Activated CD4-positive, alpha-beta T cell treated with anti-CD3 and anti-CD28 coated beads for 36 hours (primary cell): ENCODE measurements around the gene TADA1. TPM values are rescaled to one million over a fixed set of nuclear protein-coding genes. Genes with fewer than 3 reads are reported as not detected.
"Not testable (repeated sequence)": the region's sequence is repeated elsewhere in the genome, so short reads cannot be mapped to it uniquely, and the experiment has no call there.

ENCODE experiments used
- ATAC-seq: fragments of 200-7000 bp; cut with Tn5 transposase; one replicate; pipeline ENCODE4 v1.10.0; 2021; ENCODE audit warnings: mild to moderate bottlenecking, moderate library complexity
- CTCF ChIA-PET: fragments of 350-600 bp; sonication (Branson Sonifier 250); formaldehyde crosslinking; loops from one replicate; lab custom pipeline; 2021; ENCODE audit warnings: antibody characterized with exemption; lab: Charles Lee
- POLR2A ChIA-PET: fragments of 350-600 bp; sonication (Branson Sonifier 250); formaldehyde crosslinking; loops from one replicate; lab custom pipeline; 2021; ENCODE audit warnings: antibody characterized with exemption, inconsistent platforms; lab: Charles Lee
- DNase-seq: peaks from one replicate; pipeline ENCODE4 v3.0.0-alpha.2; 2020
- H3K27ac Mint-ChIP-seq: one replicate; pipeline ENCODE4 v1.8.0; 2021; ENCODE audit warnings: mixed read lengths
- H3K27me3 Mint-ChIP-seq: one replicate; pipeline ENCODE4 v1.8.0; 2021; ENCODE audit warnings: mixed read lengths
- H3K36me3 Mint-ChIP-seq: one replicate; pipeline ENCODE4 v1.8.0; 2021; ENCODE audit warnings: low read depth, mixed read lengths
- H3K4me1 Mint-ChIP-seq: one replicate; pipeline ENCODE4 v1.8.0; 2021; ENCODE audit warnings: mixed read lengths
- H3K4me3 Mint-ChIP-seq: one replicate; pipeline ENCODE4 v1.8.0; 2021; ENCODE audit warnings: mild to moderate bottlenecking, moderate library complexity, mixed read lengths
- H3K9me3 Mint-ChIP-seq: one replicate; pipeline ENCODE4 v1.8.0; 2021; ENCODE audit warnings: low read depth, mixed read lengths
- intact Hi-C, 2 experiments: fragments of 100-400 bp; cut with DNase I in 1 of 2; cut with micrococcal nuclease in 1 of 2; formaldehyde crosslinking; loops; one replicate each; pipeline versions ENCODE4 v1.14.2 to v1.15.1; 2022 to 2024; cut with DNase I, micrococcal nuclease
- total RNA-seq, 2 experiments: library from RNA; stranded (reverse); gene quantifications; one replicate each; pipeline ENCODE4 v1.2.3, GENCODE V29; 2021

TADA1 gene
- total RNA-seq, 2 experiments from 2014 or later: 16.0 to 19.5 TPM

DNA sequence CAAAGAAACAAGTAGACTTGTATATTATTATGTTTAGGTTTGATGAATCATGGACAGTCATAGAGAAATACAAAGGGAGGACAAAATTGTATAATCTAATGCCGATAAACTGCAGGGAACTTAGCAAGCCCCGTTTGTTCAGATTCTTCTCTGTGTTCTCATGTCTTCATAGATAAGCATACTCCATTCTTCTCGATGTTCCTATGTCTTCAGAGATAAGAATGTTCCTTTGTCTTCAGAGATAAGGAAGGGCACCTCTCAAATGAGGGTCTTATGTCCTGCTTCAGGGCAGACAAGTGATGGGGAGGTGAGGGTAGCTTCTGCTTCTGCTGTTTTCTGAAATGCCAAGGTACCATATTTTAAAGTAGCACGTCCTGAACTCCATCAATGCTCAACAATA lies 19.7 kb upstream of the TADA1 start:
- POLR2A ChIA-PET: no interaction called here
- intact Hi-C loops: no loop called here
- no peak for DNase-seq
- Mint-ChIP-seq H3K4me1 (no peaks in the 10 kb centered on the region), H3K9me3 (peaks cover 12% of the 10 kb centered on the region), H3K4me3 (no peak overlapping the region), H3K27ac (no peak overlapping the region), H3K27me3 (peaks cover 16% of the 10 kb centered on the region), H3K36me3 (no peaks in the 10 kb centered on the region)
- no peak for ATAC-seq
- CTCF ChIA-PET: interaction anchor here (1.0 to 2.2 kb wide), 2 partner anchors 15 to 163 kb away, joined by 3 to 6 read pairs; no protein-coding TSS in a partner anchor

DNA sequence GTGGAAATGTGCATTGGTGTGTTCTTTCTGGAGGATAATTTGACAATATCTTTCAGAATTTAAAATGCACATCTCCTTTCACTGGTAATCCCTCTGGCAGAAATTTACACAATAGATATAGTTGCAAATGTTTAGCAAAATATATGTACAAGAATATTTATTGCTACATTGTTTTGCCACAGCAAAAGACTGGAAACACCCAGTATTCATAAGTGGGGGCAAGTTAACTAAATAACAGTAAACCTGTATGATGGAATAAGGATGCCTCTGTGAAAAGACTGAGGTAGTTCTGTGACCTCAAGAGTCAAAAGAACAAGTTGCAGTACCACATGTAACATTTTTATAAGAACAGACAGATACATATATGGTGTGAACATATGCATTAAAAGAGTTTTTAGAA lies 13.7 kb upstream of the TADA1 start:
- Mint-ChIP-seq H3K9me3 (no peaks in the 10 kb centered on the region), H3K4me3 (no peak overlapping the region)
- POLR2A ChIA-PET: no interaction called here

DNA sequence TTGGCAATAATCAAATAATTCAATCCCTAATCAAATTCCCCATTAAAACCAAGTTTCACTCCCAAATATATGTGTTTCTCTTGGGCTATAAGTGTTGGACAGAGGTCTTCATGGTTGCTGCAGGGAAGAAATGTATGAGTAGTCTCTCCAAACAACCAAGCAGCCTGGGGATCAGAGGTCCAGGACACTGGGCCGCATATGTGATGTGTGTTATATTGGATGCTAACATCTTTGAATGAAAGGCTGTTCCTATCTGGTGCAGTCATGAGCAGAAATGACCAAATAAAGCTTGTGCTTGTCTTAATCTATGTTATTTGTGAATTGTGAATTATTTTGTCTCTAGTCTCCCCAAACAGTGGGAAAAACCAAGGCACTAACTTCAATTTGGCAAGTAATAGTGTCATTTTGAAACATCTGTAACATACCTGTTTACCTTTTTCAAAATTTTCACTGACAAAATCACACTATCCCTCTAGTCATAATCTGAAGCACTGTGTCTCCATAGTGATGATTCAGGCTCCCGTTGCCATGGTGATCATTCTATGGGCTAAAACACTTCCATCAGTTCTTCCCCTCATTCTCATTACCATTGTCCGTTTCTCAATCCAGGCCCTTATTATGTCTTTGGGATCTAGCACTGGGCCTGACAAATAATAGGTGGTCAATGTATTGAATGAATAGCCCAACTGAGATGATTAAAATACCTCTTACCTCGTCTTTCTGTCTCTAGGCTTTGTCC lies 12.5 kb upstream of the TADA1 start:
- no peaks in the 10 kb centered on the region for H3K9me3 Mint-ChIP-seq
- POLR2A ChIA-PET: no interaction called here
- H3K27me3 Mint-ChIP-seq: peaks cover 16% of the 10 kb centered on the region
- H3K4me1 Mint-ChIP-seq: peaks cover 18% of the 10 kb centered on the region
- H3K4me3 Mint-ChIP-seq: no peak overlapping the region
- no peak for ATAC-seq
- intact Hi-C loops: no loop called here
- H3K27ac Mint-ChIP-seq: no peak overlapping the region
- no peaks in the 10 kb centered on the region for H3K36me3 Mint-ChIP-seq
- no peak for DNase-seq
- CTCF ChIA-PET: interaction anchor here (0.7 to 1.9 kb wide), 4 partner anchors 12 to 173 kb away, joined by 3 to 5 read pairs (median 3); no protein-coding TSS in a partner anchor

More for the DNA sequence above, 13.7 kb upstream of the TADA1 start:
- DNase-seq: no peak
- ATAC-seq: no peak
- Mint-ChIP-seq H3K27ac (no peak overlapping the region), H3K4me1 (peaks cover 7% of the 10 kb centered on the region), H3K27me3 (peaks cover 14% of the 10 kb centered on the region), H3K36me3 (no peaks in the 10 kb centered on the region)
- intact Hi-C loops: no loop called here
- CTCF ChIA-PET: interaction anchor here (1.9 kb wide), 1 partner anchor 11 kb away, joined by 5 read pairs; no protein-coding TSS in a partner anchor

DNA sequence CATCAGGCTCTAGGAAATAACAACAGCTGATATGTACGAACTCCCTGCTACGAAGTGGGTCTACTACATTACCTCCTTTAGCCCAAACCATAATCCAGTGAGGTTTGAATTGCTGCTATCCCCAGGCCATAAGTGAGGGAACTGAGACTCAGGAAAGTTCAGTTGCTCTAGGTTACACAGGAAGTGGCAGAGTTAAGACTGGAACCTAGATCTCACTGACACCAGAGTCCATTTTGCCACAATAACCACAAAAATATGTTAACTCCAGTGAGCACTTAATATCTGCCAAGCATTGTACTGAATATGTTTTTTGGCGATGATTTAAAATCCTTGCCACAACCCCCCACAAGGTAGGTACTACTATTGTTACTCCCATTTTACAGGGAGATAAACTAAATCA lies 8.9 kb upstream of the TADA1 start:
- peaks cover 18% of the 10 kb centered on the region for H3K4me1 Mint-ChIP-seq
- H3K4me3 Mint-ChIP-seq: no peak overlapping the region
- no peaks in the 10 kb centered on the region for H3K9me3 Mint-ChIP-seq
- intact Hi-C loops: loop anchor here in 1 of 2 experiments (1.0 kb wide), 2 partner anchors 25 to 174 kb away; no protein-coding TSS in a partner anchor
- no peaks in the 10 kb centered on the region for H3K36me3 Mint-ChIP-seq
- POLR2A ChIA-PET: interaction anchor here (0.7 kb wide), 1 partner anchor 9 kb away, joined by 4 read pairs; the partner anchor contains the start of gene TADA1
- no peak overlapping the region for H3K27ac Mint-ChIP-seq
- ATAC-seq (no peak), DNase-seq (no peak)
- CTCF ChIA-PET: interaction anchor here (0.6 to 5.3 kb wide), 7 partner anchors 9 to 175 kb away, joined by 3 to 37 read pairs (median 4); partner anchors contain the start of gene TADA1
- H3K27me3 Mint-ChIP-seq: peaks cover 16% of the 10 kb centered on the region

DNA sequence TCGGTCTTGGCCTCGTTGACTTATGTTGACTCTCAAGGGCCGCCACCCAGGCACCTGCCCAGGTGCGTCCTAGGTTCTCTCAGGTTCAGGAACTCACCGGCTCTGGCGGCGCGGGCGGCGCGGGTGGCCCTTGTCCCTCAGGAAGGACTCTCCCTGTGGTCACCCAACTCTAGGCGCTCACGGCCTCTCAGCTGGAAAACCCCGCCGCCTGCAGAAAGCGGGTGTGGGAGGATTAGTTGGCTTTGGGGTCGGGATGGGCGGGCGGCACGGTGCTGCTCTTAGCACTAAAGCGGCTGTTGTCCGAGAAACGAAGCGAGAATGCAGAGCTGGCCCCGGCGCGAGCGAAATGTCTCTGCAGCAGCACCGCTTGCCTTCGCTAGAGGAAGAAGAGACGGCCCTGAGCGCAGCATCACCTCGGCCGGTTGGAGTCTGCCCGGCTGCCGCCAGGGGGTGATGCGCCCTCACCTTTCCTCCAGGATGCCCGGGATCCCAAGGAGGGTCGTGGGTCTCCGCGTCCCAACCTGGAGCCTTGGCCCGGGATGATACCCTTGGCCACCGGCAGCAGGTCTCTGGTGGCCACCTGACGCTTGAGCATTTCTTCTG lies 8.1 kb upstream of the TADA1 start:
- Mint-ChIP-seq H3K9me3 (no peaks in the 10 kb centered on the region), H3K36me3 (no peaks in the 10 kb centered on the region), H3K4me1 (peaks cover 18% of the 10 kb centered on the region), H3K27me3 (peaks cover 16% of the 10 kb centered on the region), H3K4me3 (no peak overlapping the region), H3K27ac (no peak overlapping the region)
- intact Hi-C loops: loop anchor here in 1 of 2 experiments (1.0 kb wide), 2 partner anchors 26 to 175 kb away; no protein-coding TSS in a partner anchor
- ChIA-PET POLR2A (no interaction called here), CTCF (interaction anchor here (1.0 to 5.3 kb wide), 10 partner anchors 8 to 266 kb away, joined by 3 to 37 read pairs (median 6); partner anchors contain the start of gene TADA1)
- DNase-seq (peak; percentile 72), ATAC-seq (peak; percentile 89)

DNA sequence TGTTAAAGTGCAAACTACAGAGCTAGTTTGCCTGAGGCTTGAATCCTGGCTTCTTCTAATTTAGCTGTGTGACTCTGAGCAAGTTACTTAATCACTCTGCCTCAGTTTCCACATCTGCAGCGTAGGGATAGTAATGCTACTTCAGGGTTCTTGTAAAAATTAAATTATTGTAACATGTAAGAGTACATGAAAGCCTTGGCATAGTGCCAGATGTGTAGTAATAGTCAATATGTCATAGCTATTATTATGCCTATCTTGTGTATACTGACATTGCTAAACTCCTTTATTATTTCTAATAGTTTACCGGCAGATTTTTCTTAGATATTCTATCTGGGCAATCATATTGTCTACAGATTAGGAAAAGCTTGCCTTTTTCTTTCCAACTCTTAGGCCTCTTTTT lies 6.8 kb upstream of the TADA1 start:
- intact Hi-C loops: no loop called here
- H3K27me3 Mint-ChIP-seq: peaks cover 16% of the 10 kb centered on the region
- DNase-seq (no peak), ATAC-seq (no peak)
- POLR2A ChIA-PET: no interaction called here
- H3K4me3 Mint-ChIP-seq: no peak overlapping the region
- CTCF ChIA-PET: interaction anchor here (0.6 to 5.3 kb wide), 12 partner anchors 11 to 1746 kb away, joined by 3 to 37 read pairs (median 3); no protein-coding TSS in a partner anchor
- no peaks in the 10 kb centered on the region for H3K36me3 Mint-ChIP-seq
- H3K4me1 Mint-ChIP-seq: peaks cover 18% of the 10 kb centered on the region
- peaks cover 3% of the 10 kb centered on the region for H3K9me3 Mint-ChIP-seq
- no peak overlapping the region for H3K27ac Mint-ChIP-seq

DNA sequence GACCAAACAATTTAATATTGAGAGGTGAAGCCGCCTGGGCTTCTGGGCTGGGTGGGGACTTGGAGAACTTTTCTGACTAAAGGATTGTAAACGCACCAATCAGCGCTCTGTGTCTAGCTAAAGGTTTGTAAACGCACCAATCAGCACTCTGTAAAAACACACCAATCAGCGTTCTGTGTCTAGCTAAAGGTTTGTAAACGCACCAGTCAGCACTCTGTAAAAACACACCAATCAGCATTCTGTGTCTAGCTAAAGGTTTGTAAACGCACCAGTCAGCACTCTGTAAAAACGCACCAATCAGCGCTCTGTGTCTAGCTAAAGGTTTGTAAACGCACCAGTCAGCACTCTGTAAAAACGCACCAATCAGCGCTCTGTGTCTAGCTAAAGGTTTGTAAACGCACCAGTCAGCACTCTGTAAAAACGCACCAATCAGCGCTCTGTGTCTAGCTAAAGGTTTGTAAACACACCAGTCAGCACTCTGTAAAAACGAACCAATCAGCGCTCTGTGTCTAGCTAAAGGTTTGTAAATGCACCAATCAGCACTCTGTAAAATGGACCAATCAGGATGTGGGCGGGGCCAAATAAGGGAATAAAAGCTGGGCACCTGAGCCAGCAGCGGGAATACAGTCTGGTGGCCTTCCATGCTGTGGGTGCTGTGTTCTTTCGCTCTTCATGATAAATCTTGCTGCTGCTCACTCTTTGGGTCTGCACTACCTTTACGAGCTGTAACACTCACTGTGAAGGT lies 2.3 kb upstream of the TADA1 start:
- not testable (repeated sequence) for DNase-seq, H3K4me3 Mint-ChIP-seq, H3K9me3 Mint-ChIP-seq, H3K27me3 Mint-ChIP-seq, H3K36me3 Mint-ChIP-seq, H3K27ac Mint-ChIP-seq, ATAC-seq
- ChIA-PET CTCF (interaction anchor here (0.6 to 5.7 kb wide), 8 partner anchors 32 to 1511 kb away, joined by 3 to 42 read pairs (median 4); partner anchors contain the start of gene POGK), POLR2A (interaction anchor here (0.6 kb wide), 2 partner anchors 753 to 1115 kb away, joined by 4 to 5 read pairs; no protein-coding TSS in a partner anchor)
- intact Hi-C loops: loop anchor here in 1 of 2 experiments (5.0 kb wide), 2 partner anchors 674 to 1246 kb away; partner anchors contain the start of genes CREG1 and MGST3
- H3K4me1 Mint-ChIP-seq: peaks cover 27% of the 10 kb centered on the region

DNA sequence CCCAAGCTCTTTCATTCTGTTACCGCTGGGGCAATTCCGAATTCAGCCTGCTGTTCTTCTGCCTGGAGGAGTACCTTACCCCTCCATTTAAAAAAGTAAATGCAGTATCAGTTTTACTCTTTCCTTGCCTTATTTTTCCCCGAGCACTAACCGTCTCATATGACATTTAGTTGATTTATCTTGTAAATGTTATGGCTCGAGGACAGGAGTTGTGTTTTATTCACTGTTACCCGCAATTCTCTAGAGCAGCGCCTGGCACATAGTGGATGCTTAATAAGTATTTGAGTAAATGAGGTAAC lies 425 bp upstream of the TADA1 start:
- intact Hi-C loops: loop anchor here (1.0 to 5.0 kb wide), 10 partner anchors 34 to 1244 kb away; partner anchors contain the start of genes POGK (in 2 of the 2), POU2F1 (in 2 of the 2), CREG1 (in 1 of the 2) and DCAF6 (in 1 of the 2)
- Mint-ChIP-seq H3K27ac (peak overlapping the region; percentile 97), H3K4me3 (peak overlapping the region; percentile 92), H3K4me1 (peaks cover 39% of the 10 kb centered on the region), H3K27me3 (no peaks in the 10 kb centered on the region), H3K9me3 (peaks cover 3% of the 10 kb centered on the region), H3K36me3 (peaks cover 10% of the 10 kb centered on the region)
- ChIA-PET POLR2A (interaction anchor here (0.6 to 2.0 kb wide), 7 partner anchors 9 to 344 kb away, joined by 3 to 13 read pairs (median 4); partner anchors contain the start of genes POGK and POU2F1), CTCF (interaction anchor here (0.7 to 5.7 kb wide), 10 partner anchors 9 to 344 kb away, joined by 3 to 42 read pairs (median 4); partner anchors contain the start of gene POGK)
- ATAC-seq: no peak
- no peak for DNase-seq

DNA sequence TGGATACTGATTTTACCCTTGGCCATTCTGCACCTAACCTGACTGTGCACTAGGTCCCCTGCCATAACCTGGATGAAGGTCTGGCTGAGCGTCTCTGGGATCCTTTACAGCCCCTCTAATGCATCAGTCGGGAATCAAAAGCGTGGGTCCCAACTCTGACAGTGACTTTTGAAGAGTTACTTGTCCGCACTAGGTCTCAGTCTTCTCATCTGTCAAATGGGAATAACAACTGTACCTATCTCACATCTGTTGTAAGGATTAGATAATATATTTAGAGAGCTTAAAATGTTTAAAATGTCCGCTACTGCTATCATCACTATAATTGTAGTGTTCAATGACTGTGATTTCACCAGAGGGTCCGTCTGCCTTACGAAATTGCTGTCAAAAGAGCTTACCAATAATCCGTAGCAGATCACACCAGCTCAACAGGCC lies 746 bp downstream of the TADA1 start:
- H3K9me3 Mint-ChIP-seq: peaks cover 3% of the 10 kb centered on the region
- H3K4me3 Mint-ChIP-seq: peak overlapping the region; percentile 92
- H3K36me3 Mint-ChIP-seq: peaks cover 10% of the 10 kb centered on the region
- DNase-seq: no peak
- H3K27me3 Mint-ChIP-seq: no peaks in the 10 kb centered on the region
- POLR2A ChIA-PET: interaction anchor here (1.1 to 2.0 kb wide), 3 partner anchors 31 to 345 kb away, joined by 4 to 13 read pairs (median 7); partner anchors contain the start of genes POGK and POU2F1
- ATAC-seq: no peak
- peaks cover 50% of the 10 kb centered on the region for H3K4me1 Mint-ChIP-seq
- CTCF ChIA-PET: interaction anchor here (0.6 to 5.7 kb wide), 8 partner anchors 10 to 870 kb away, joined by 3 to 42 read pairs (median 6); partner anchors contain the start of gene POGK
- intact Hi-C loops: loop anchor here in 1 of 2 experiments (5.0 kb wide), 2 partner anchors 677 to 1243 kb away; partner anchors contain the start of genes CREG1 and MGST3
- peak overlapping the region; percentile 79 for H3K27ac Mint-ChIP-seq

DNA sequence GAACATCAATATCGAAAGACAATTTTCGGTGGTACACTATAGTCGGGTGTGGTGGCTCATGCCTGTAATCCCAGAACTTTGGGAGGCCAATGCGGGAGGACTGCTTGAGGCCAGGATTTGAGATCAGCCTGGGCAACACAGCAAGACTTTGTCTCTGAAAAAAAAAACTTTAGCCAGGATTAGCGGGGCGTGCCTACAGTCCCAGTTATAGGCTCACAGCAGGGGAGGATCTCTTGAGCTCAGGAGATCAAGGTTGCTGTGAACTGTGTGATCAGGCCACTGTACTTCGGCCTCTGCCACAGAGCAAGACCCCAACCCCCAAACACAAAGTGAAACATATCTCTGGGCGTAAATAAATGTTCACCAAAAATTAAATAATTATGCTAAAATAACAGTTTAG lies 1.6 kb downstream of the TADA1 start:
- peaks cover 57% of the 10 kb centered on the region for H3K4me1 Mint-ChIP-seq
- H3K36me3 Mint-ChIP-seq: peaks cover 10% of the 10 kb centered on the region
- no peak overlapping the region for H3K27ac Mint-ChIP-seq
- H3K4me3 Mint-ChIP-seq: peak overlapping the region; percentile 92
- no peak for ATAC-seq
- ChIA-PET POLR2A (interaction anchor here (0.6 to 1.1 kb wide), 3 partner anchors 30 to 569 kb away, joined by 5 to 12 read pairs (median 6); no protein-coding TSS in a partner anchor), CTCF (interaction anchor here (0.6 to 5.7 kb wide), 2 partner anchors 34 to 185 kb away, joined by 4 to 42 read pairs; no protein-coding TSS in a partner anchor)
- no peak for DNase-seq
- peaks cover 3% of the 10 kb centered on the region for H3K9me3 Mint-ChIP-seq
- intact Hi-C loops: no loop called here
- H3K27me3 Mint-ChIP-seq: no peaks in the 10 kb centered on the region
